ENCODE data around the gene MSH5. TPM values are rescaled to one million over a fixed set of nuclear protein-coding genes. Genes with fewer than 3 reads are reported as not detected.

Gene MSH5
- total and polyA plus RNA-seq, 9 of the 15 experiments (the other 6 are each of a cell fraction or from before 2014, with no cell fraction given) = 12.5 to 104 (median 46.6) TPM

DNA sequence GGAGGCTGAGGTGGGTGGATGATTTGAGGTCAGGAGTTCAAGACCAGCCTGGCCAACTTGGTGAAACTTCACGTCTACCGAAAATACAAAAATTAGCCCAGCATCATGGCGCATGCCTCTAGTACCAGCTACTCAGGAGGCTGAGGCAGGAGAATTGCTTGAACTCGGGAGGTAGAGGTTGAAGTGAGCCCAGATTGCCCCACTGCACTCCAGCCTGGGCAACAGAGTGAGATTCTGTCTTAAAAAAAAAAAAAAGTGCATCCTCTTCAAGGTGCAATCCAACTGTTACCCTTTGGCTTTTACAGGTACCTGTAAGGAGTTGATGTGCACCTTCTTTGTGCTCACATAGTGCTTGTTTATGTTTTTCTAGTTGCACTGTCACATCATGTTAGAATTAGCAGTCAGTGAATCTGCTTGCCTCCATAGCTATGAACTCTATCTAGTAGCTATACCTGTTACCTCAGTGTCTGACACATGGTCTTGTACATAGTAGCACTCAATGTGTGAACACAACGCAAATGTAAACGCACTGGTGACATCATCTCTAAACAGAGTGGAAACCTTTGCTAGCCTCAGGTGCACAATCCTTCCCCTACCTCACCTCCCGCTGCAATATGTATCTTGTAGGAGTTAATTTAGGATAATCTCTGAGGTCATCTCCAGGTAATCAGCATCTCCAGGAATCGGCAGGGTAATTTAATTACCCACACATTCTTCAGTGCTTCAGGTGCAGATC lies 9.7 kb downstream of the MSH5 start (continued):
- TF ChIP-seq, protein P1, sequence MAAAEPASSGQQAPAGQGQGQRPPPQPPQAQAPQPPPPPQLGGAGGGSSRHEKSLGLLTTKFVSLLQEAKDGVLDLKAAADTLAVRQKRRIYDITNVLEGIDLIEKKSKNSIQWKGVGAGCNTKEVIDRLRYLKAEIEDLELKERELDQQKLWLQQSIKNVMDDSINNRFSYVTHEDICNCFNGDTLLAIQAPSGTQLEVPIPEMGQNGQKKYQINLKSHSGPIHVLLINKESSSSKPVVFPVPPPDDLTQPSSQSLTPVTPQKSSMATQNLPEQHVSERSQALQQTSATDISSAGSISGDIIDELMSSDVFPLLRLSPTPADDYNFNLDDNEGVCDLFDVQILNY (CRISPR knock-in tag; IDR thresholded peaks at IDR 0.05) = peak; percentile 65; the same call in 1 of the 2 replicates
- TF ChIP-seq, protein P2, sequence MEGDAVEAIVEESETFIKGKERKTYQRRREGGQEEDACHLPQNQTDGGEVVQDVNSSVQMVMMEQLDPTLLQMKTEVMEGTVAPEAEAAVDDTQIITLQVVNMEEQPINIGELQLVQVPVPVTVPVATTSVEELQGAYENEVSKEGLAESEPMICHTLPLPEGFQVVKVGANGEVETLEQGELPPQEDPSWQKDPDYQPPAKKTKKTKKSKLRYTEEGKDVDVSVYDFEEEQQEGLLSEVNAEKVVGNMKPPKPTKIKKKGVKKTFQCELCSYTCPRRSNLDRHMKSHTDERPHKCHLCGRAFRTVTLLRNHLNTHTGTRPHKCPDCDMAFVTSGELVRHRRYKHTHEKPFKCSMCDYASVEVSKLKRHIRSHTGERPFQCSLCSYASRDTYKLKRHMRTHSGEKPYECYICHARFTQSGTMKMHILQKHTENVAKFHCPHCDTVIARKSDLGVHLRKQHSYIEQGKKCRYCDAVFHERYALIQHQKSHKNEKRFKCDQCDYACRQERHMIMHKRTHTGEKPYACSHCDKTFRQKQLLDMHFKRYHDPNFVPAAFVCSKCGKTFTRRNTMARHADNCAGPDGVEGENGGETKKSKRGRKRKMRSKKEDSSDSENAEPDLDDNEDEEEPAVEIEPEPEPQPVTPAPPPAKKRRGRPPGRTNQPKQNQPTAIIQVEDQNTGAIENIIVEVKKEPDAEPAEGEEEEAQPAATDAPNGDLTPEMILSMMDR (IDR thresholded peaks at IDR 0.05 in 2 of 3, conservative IDR thresholded peaks at IDR 0.05 in 1 of 3; ENCODE audit: insufficient read depth in 2 of 3, low read depth in 1 of 3, low read length in 3 of 3) = no peak
- TF ChIP-seq, protein P3, sequence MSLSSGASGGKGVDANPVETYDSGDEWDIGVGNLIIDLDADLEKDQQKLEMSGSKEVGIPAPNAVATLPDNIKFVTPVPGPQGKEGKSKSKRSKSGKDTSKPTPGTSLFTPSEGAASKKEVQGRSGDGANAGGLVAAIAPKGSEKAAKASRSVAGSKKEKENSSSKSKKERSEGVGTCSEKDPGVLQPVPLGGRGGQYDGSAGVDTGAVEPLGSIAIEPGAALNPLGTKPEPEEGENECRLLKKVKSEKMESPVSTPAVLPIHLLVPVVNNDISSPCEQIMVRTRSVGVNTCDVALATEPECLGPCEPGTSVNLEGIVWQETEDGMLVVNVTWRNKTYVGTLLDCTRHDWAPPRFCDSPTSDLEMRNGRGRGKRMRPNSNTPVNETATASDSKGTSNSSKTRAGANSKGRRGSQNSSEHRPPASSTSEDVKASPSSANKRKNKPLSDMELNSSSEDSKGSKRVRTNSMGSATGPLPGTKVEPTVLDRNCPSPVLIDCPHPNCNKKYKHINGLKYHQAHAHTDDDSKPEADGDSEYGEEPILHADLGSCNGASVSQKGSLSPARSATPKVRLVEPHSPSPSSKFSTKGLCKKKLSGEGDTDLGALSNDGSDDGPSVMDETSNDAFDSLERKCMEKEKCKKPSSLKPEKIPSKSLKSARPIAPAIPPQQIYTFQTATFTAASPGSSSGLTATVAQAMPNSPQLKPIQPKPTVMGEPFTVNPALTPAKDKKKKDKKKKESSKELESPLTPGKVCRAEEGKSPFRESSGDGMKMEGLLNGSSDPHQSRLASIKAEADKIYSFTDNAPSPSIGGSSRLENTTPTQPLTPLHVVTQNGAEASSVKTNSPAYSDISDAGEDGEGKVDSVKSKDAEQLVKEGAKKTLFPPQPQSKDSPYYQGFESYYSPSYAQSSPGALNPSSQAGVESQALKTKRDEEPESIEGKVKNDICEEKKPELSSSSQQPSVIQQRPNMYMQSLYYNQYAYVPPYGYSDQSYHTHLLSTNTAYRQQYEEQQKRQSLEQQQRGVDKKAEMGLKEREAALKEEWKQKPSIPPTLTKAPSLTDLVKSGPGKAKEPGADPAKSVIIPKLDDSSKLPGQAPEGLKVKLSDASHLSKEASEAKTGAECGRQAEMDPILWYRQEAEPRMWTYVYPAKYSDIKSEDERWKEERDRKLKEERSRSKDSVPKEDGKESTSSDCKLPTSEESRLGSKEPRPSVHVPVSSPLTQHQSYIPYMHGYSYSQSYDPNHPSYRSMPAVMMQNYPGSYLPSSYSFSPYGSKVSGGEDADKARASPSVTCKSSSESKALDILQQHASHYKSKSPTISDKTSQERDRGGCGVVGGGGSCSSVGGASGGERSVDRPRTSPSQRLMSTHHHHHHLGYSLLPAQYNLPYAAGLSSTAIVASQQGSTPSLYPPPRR (CRISPR knock-in tag; IDR thresholded peaks at IDR 0.05; ENCODE audit: borderline replicate concordance) = peak; percentile 55; the same call in 1 of the 2 replicates
- TF ChIP-seq, protein P4, sequence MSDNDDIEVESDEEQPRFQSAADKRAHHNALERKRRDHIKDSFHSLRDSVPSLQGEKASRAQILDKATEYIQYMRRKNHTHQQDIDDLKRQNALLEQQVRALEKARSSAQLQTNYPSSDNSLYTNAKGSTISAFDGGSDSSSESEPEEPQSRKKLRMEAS (CRISPR knock-in tag; IDR thresholded peaks at IDR 0.05) = 0 out of 2 replicates have a peak, but pooled peaks have one; percentile 2
- TF ChIP-seq NRF1 (conservative IDR thresholded peaks at IDR 0.05 in 1 of 2, IDR thresholded peaks at IDR 0.05 in 1 of 2) = no peak
